ENCODE measurements around the gene SYMPK.
"Not testable (repeated sequence)": the region's sequence is repeated elsewhere in the genome, so short reads cannot be mapped to it uniquely, and the experiment has no call there.

SYMPK gene

DNA sequence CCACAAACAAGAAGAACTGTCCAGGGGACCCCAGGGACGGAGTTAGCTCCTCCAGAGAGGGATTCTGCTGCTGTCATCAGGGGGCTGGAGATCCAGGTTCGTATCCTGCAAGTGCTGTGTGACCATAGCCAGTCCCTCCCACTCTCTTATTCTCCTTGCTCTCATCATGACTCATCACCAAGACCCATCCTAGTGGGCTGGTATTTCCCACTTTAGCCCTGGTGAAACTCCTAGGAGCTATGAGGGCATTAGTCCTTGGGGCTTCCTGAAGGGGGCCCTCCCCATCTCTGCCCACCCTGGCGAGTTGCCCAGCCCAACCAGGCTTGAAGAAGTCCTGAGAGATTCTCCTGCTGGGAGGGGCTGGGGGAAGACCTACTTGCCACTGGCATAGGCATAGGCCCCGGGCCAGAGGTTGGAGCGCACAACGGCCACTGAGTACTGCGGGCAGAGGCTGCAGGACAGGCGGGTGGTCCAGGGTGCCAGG lies 62.8 kb downstream of the SYMPK start:
- H3K9me3 Mint-ChIP-seq = no peaks in the 10 kb centered on the region
- peak overlapping the region; percentile 25 for H3K27ac Mint-ChIP-seq
- DNase-seq = no peak
- no peaks in the 10 kb centered on the region for H3K36me3 Mint-ChIP-seq (ENCODE audit: low read depth)
- H3K4me3 Mint-ChIP-seq = no peak overlapping the region
- TF ChIP-seq, protein P1, sequence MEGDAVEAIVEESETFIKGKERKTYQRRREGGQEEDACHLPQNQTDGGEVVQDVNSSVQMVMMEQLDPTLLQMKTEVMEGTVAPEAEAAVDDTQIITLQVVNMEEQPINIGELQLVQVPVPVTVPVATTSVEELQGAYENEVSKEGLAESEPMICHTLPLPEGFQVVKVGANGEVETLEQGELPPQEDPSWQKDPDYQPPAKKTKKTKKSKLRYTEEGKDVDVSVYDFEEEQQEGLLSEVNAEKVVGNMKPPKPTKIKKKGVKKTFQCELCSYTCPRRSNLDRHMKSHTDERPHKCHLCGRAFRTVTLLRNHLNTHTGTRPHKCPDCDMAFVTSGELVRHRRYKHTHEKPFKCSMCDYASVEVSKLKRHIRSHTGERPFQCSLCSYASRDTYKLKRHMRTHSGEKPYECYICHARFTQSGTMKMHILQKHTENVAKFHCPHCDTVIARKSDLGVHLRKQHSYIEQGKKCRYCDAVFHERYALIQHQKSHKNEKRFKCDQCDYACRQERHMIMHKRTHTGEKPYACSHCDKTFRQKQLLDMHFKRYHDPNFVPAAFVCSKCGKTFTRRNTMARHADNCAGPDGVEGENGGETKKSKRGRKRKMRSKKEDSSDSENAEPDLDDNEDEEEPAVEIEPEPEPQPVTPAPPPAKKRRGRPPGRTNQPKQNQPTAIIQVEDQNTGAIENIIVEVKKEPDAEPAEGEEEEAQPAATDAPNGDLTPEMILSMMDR (IDR thresholded peaks at IDR 0.05) = no peak
- peaks cover 47% of the 10 kb centered on the region for H3K4me1 Mint-ChIP-seq
- H3K27me3 Mint-ChIP-seq (ENCODE audit: low read depth, poor library complexity) = peaks cover 11% of the 10 kb centered on the region

DNA sequence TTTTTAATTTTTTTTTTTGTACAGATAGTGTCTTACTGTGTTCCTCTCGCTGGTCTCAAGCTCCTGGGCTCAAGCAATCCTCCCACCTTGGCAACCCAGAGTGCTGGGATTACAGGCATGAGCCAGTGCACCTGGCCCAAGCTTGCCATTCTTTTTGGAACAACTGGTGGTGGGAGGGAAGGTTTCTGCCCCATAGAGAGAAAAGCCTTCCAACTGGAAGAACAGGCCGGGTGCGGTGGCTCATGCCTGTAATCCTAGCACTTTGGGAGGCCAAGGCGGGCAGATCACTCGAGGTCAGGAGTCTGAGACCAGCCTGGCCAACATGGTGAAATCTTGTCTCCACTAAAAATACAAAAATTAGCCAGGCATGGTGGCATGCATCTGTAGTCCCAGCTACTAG lies 63.4 kb downstream of the SYMPK start:
- H3K4me3 Mint-ChIP-seq; H3K27me3 Mint-ChIP-seq (ENCODE audit: low read depth, poor library complexity); H3K9me3 Mint-ChIP-seq; DNase-seq; H3K36me3 Mint-ChIP-seq (ENCODE audit: low read depth): not testable (repeated sequence)
- peaks cover 51% of the 10 kb centered on the region for H3K4me1 Mint-ChIP-seq
- peak overlapping the region; percentile 25 for H3K27ac Mint-ChIP-seq

DNA sequence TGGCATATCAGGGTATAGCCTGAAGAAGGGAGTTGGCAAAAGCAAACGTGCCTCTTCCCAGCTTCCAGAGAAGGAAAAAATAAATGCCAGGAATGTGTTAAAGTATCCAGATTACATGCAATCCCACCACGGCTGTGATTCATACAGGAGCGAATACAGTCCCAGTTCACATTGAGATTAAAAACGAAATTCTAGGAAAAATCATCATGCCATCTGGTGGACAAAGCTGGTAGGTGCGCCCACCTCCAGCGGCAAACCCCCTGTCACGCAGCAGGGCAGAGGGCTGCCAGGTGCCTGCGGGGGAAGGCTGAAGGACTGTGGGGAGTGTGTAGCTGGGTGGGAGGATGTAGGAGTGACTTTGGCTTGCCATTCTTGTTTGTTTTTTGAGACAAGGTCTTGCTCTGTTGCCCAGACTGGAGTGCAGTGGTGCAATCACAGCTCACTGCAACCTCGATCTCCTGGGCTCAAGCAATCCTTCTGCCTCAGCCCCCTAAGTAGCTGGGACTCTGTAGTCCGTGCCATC lies 63.9 kb downstream of the SYMPK start:
- TF ChIP-seq, protein P1 (IDR thresholded peaks at IDR 0.05) = peak; percentile 91
- peak overlapping the region; percentile 36 for H3K4me3 Mint-ChIP-seq
- peaks cover 7% of the 10 kb centered on the region for H3K27me3 Mint-ChIP-seq (ENCODE audit: low read depth, poor library complexity)
- H3K36me3 Mint-ChIP-seq (ENCODE audit: low read depth) = no peaks in the 10 kb centered on the region
- no peaks in the 10 kb centered on the region for H3K9me3 Mint-ChIP-seq
- peak overlapping the region; percentile 66 for H3K27ac Mint-ChIP-seq
- peak; percentile 78 for DNase-seq
- H3K4me1 Mint-ChIP-seq = peaks cover 52% of the 10 kb centered on the region

DNA sequence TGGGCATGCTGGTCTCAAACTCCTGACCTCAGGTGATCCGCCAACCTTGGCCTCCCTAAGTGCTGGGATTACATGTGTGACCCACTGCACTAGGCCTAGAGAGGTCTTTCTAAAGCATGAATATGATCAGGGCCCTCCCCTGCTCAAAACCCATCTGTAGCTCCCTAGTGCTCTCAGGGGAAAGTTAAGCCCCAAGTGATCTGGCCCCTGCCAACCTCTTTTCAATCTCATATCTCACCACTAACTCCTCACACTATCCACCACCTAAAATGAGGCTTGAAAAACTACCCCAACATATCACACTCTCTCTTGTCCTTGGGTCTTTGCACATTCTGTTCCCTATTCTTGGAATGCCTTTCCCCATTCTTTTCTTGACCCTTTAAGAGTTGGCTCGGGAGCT lies 68.3 kb downstream of the SYMPK start:
- Mint-ChIP-seq H3K4me3 (no peak overlapping the region), H3K9me3 (no peaks in the 10 kb centered on the region), H3K27ac (no peak overlapping the region), H3K36me3 (ENCODE audit: low read depth) (peaks cover 12% of the 10 kb centered on the region), H3K27me3 (ENCODE audit: low read depth, poor library complexity) (peaks cover 17% of the 10 kb centered on the region), H3K4me1 (peaks cover 45% of the 10 kb centered on the region)
- DNase-seq = no peak
- TF ChIP-seq, protein P1 (IDR thresholded peaks at IDR 0.05) = no peak

DNA sequence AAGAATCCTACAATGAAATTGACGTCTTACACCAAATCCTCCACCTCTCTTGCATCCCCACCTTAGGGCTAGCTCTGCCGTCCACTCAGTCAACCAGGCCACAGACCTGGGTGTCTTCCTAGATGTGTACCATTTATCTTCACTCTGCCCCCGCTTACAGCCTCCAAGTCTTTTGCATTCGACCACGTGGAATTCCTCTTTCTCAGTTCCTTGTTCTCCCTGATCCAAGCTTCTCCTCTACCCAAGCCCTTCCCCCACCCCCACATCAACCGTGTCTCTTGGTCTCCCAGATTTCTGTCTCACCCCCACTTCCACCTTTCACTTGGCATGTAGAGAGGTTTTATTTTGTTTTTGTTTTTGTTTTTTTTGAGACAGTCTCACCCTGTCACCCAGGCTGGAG lies 69.1 kb downstream of the SYMPK start:
- TF ChIP-seq, protein P1 (IDR thresholded peaks at IDR 0.05) = no peak
- Mint-ChIP-seq H3K4me3 (peak overlapping the region; percentile 37), H3K27me3 (ENCODE audit: low read depth, poor library complexity) (peaks cover 17% of the 10 kb centered on the region), H3K4me1 (peaks cover 38% of the 10 kb centered on the region), H3K36me3 (ENCODE audit: low read depth) (peaks cover 20% of the 10 kb centered on the region), H3K9me3 (no peaks in the 10 kb centered on the region), H3K27ac (no peak overlapping the region)
- no peak for DNase-seq

DNA sequence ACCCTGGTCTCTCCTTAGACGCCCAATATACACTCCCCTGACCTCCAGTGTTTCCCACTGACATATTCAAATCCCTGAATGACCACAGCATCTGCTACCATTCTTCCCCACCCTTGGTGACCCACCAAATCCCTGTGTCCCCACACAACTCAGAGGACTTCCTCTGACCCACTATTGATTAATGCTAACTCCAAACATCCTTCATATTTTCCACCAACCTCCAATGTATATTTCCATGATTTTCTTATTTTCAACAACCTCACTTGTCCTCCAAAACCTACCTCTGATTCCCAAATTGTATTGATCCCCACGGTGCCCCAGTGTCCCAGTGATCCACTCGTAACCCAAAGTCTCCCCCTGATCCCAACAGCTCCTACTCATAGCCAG lies 69.8 kb downstream of the SYMPK start:
- Mint-ChIP-seq H3K4me1 (peaks cover 36% of the 10 kb centered on the region), H3K4me3 (peak overlapping the region; percentile 77), H3K36me3 (ENCODE audit: low read depth) (peaks cover 27% of the 10 kb centered on the region), H3K27ac (peak overlapping the region; percentile 97), H3K9me3 (no peaks in the 10 kb centered on the region), H3K27me3 (ENCODE audit: low read depth, poor library complexity) (peaks cover 12% of the 10 kb centered on the region)
- TF ChIP-seq, protein P1 (IDR thresholded peaks at IDR 0.05) = no peak
- DNase-seq = no peak
